GM12878 (cell line): Measurements from ENCODE around the gene BARHL1. TPM values are rescaled to one million over a fixed set of nuclear protein-coding genes. Genes with fewer than 3 reads are reported as not detected.
A peak's percentile ranks its signal among the peaks of the same experiment; 100 is the strongest.

Experiments used
- ATAC-seq: fragments of 200-7000 bp; cut with Tn5 transposase; 3 replicates; pipeline ENCODE4 v1.9.1; 2020; ENCODE audit warnings: mild to moderate bottlenecking, moderate library complexity
- Bru-seq: library from RNA; stranded (reverse); fragments of 400-500 nt; gene quantifications from one replicate; lab custom pipeline; 2021; lab: Mats Ljungman, UMichigan
- BruChase-seq, 2 experiments: library from RNA; stranded (reverse); fragments of 400-500 nt; gene quantifications; one replicate each; lab custom pipeline; 2021; lab: Mats Ljungman, UMichigan
- BruUV-seq: library from RNA; stranded (reverse); fragments of 400-500 nt; replicated peaks from 2 replicates; lab custom pipeline; 2021; lab: Mats Ljungman, UMichigan
- CTCF ChIA-PET: fragments of 300-600 bp; sonication (Branson Sonifier 250); formaldehyde crosslinking; extraction: SDS; loops from one replicate; lab custom pipeline; 2021; ENCODE audit warnings: inconsistent platforms; lab: Yijun Ruan, JAX
- POLR2A ChIA-PET: fragments of 350-600 bp; formaldehyde crosslinking; extraction: SDS; loops from one replicate; lab custom pipeline; 2021; ENCODE audit warnings: inconsistent platforms; lab: Charles Lee
- RAD21 ChIA-PET: fragments of 300-600 bp; sonication (Branson Sonifier 250); formaldehyde crosslinking; loops from one replicate; lab custom pipeline; 2023; ENCODE audit warnings: antibody characterized with exemption; ENCODE audit not compliant: unreplicated experiment; lab: Charles Lee
- SMC1A ChIA-PET: fragments of 300-600 bp; sonication (Branson Sonifier 250); formaldehyde crosslinking; loops from one replicate; lab custom pipeline; 2023; ENCODE audit not compliant: unreplicated experiment, uncharacterized antibody; lab: Charles Lee
- DNase-seq: peaks from one replicate; pipeline ENCODE4 v3.0.0-alpha.2; 2011; ENCODE audit warnings: low read depth, low spot score
- FAIRE-seq: peaks from 3 replicates; lab custom pipeline; 2011; peaks lifted over from hg19 to GRCh38; lab: Jason Lieb, UNC
- H2AFZ ChIP-seq: 2 replicates; pipeline ENCODE4 v1.6.0; 2011; ENCODE audit warnings: low read depth, low read length, control low read depth; ENCODE audit not compliant: control insufficient read depth
- H3K27ac ChIP-seq: 2 replicates; pipeline ENCODE4 v1.5.1; 2011; ENCODE audit warnings: control low read depth; ENCODE audit not compliant: control insufficient read depth, insufficient read depth
- H3K27me3 ChIP-seq, 2 experiments: replicated peaks in 1 of 2; 2 replicates each; pipeline versions ENCODE4 v1.6.0 to v1.6.1; 2011; ENCODE audit warnings: low read length in 1 of 2; ENCODE audit not compliant: control insufficient read depth in 2 of 2, insufficient read depth in 2 of 2
- H3K36me3 ChIP-seq, 2 experiments: 2 replicates each; pipeline ENCODE4 v1.5.1; 2011; ENCODE audit warnings: low read length in 1 of 2; ENCODE audit not compliant: control insufficient read depth in 2 of 2, insufficient read depth in 2 of 2
- H3K4me1 ChIP-seq: 2 replicates; pipeline ENCODE4 v1.6.1; 2011; ENCODE audit warnings: mild to moderate bottlenecking, low read length, moderate library complexity, mixed read lengths; ENCODE audit not compliant: control insufficient read depth, insufficient read depth
- H3K4me2 ChIP-seq: 2 replicates; pipeline ENCODE4 v1.6.0; 2011; ENCODE audit warnings: control low read depth; ENCODE audit not compliant: control insufficient read depth, insufficient read depth
- H3K4me3 ChIP-seq: fragments of 200-600 bp; sonication (generic); 2 replicates; pipeline ENCODE4 v1.5.1; 2016
- H3K79me2 ChIP-seq: 2 replicates; pipeline ENCODE4 v1.6.0; 2011; ENCODE audit warnings: low read length; ENCODE audit not compliant: control insufficient read depth, insufficient read depth
- H3K9ac ChIP-seq: 2 replicates; pipeline ENCODE4 v1.8.0; 2011; ENCODE audit warnings: low read length, control low read depth, mixed read lengths; ENCODE audit not compliant: control insufficient read depth, insufficient read depth
- H3K9me3 ChIP-seq: replicated peaks from 3 replicates; pipeline ENCODE4 v1.5.1; 2011; ENCODE audit warnings: mild to moderate bottlenecking, low read length; ENCODE audit not compliant: control insufficient read depth, insufficient read depth
- H4K20me1 ChIP-seq: 2 replicates; pipeline ENCODE4 v1.6.0; 2011; ENCODE audit not compliant: control insufficient read depth, insufficient read depth
- CHD4 ChIP-seq: fragments of 200-600 bp; sonication (generic); IDR thresholded peaks from 2 replicates; pipeline ENCODE4 v1.6.1; 2016; ENCODE audit warnings: mild to moderate bottlenecking
- CUX1 ChIP-seq: IDR thresholded peaks from 2 replicates; pipeline ENCODE4 v1.6.1; 2012; ENCODE audit warnings: improper control_type of control experiment, low read depth, low read length; ENCODE audit not compliant: insufficient replicate concordance
- FOXK2 ChIP-seq: fragments of 450-650 bp; IDR thresholded peaks from 2 replicates; pipeline ENCODE4 v1.6.1; 2017; ENCODE audit warnings: mild to moderate bottlenecking, moderate library complexity
- NFIC ChIP-seq: IDR thresholded peaks from 2 replicates; pipeline ENCODE4 v1.6.1; 2012; ENCODE audit warnings: low read depth, mild to moderate bottlenecking, inconsistent platforms, low read length, moderate library complexity
- PRDM15 ChIP-seq: fragments of 450-650 bp; formaldehyde crosslinking; IDR thresholded peaks from 2 replicates; pipeline ENCODE4 v1.4.0; 2020; ENCODE audit warnings: mild to moderate bottlenecking, moderate library complexity
- REST ChIP-seq: IDR thresholded peaks from 2 replicates; pipeline ENCODE4 v1.6.1; 2012; ENCODE audit warnings: mild to moderate bottlenecking, low read depth, low read length
- TCF12 ChIP-seq: IDR thresholded peaks from 2 replicates; pipeline ENCODE4 v1.6.1; 2011; ENCODE audit warnings: low read depth, mild to moderate bottlenecking, low read length
- WGBS: methylation state at CpG from one replicate; pipeline ENCODE4 v1.1.6; 2016; ENCODE audit warnings: low lambda C conversion rate; ENCODE audit not compliant: insufficient replicate concordance, insufficient coverage; ENCODE audit errors: missing lambda C conversion rate; 5-methylcytosine and 5-hydroxymethylcytosine counted together
- in situ Hi-C: fragments of 300-500 bp; cut with MboI; formaldehyde crosslinking; loops from 9 replicates; pipeline ENCODE4 v1.14.3; 2018; ENCODE audit warnings: mixed read lengths
- intact Hi-C: fragments of 100-400 bp; cut with micrococcal nuclease; formaldehyde crosslinking; loops from one replicate; pipeline ENCODE4 v1.14.2; 2022; ENCODE audit not compliant: unreplicated experiment
- long read RNA-seq, 2 experiments: library from polyadenylated mRNA; unstranded; transcript quantifications; one replicate each; pipeline ENCODE4 v2.0.0, GENCODE V29; 2019 to 2020
- polyA minus RNA-seq, 3 experiments: library from RNA; depleted of rRNA, polyadenylated mRNA; stranded (reverse); fragments of >200 nt; gene quantifications; 2 replicates each; pipeline ENCODE4 v1.2.3, GENCODE V29; 2011
- polyA plus RNA-seq, 11 experiments: library from polyadenylated mRNA; depleted of rRNA in 4 of 11; unstranded in 6 of 11; stranded (reverse) in 5 of 11; fragments of >200 nt; fragmentation: Nextera tagmentation in 4 of 11; fragmentation: Illumina TruSeq in 1 of 11; extraction: Ambion mirVana in 4 of 11; extraction: Trizol in 1 of 11; gene quantifications; 1 replicate in 1 of 11; 2 replicates in 10 of 11; pipeline versions ENCODE4 v1.2.1 to v1.2.3, GENCODE V29; 2011 to 2016; ENCODE audit warnings: inconsistent platforms in 2 of 11, missing spikeins in 2 of 11, low read depth in 1 of 11
- total RNA-seq, 4 experiments: library from RNA; depleted of rRNA in 3 of 4; stranded (reverse); fragments of >200 nt in 3 of 4; fragmentation: Illumina TruSeq in 1 of 4; extraction: Trizol in 1 of 4; gene quantifications; 2 replicates each; pipeline versions ENCODE4 v1.2.1 to v1.2.3, GENCODE V29; 2013 to 2021

The BARHL1 gene
- total RNA-seq (2013; cell fraction: nucleolus; rRNA removed), result not detected in 2 replicates
- total RNA-seq (2014; rRNA removed) (not detected in 2 replicates), total RNA-seq (2014; rRNA removed; fragmentation: Illumina TruSeq; extraction: Trizol) (not detected in 2 replicates), total RNA-seq (2021) (not detected in 2 replicates), polyA plus RNA-seq (2011; rRNA removed) (not detected in 2 replicates), polyA plus RNA-seq (2014; fragmentation: Illumina TruSeq; extraction: Trizol) (not detected in 2 replicates), polyA plus RNA-seq (2014; fragmentation: Nextera tagmentation; extraction: Ambion mirVana) (not detected), polyA plus RNA-seq (2014; rRNA removed) (not detected in 2 replicates), polyA plus RNA-seq (2016; fragmentation: Nextera tagmentation; extraction: Ambion mirVana) (not detected), polyA minus RNA-seq (2011; rRNA and poly(A)+ RNA removed) (not detected in 2 replicates), Bru-seq, nascent RNA (not detected), BruChase-seq, experiment 1, labeled RNA remaining after a 6-hour chase (not detected), BruChase-seq, experiment 2, labeled RNA remaining after a 2-hour chase (not detected)
- polyA plus RNA-seq (2011; ENCODE audit: low read depth), result not detected
- not detected in 2 replicates for polyA plus RNA-seq (2011; cell fraction: cytosol; rRNA removed)
- not detected in 2 replicates for polyA plus RNA-seq (2011; cell fraction: nucleus; rRNA removed)
- 0.08 TPM in 1 of 2 replicates, not detected in the other for polyA plus RNA-seq (2012)
- polyA minus RNA-seq (2011; cell fraction: cytosol; rRNA and poly(A)+ RNA removed), result not detected in 2 replicates
- not detected in 2 replicates for polyA minus RNA-seq (2011; cell fraction: nucleus; rRNA and poly(A)+ RNA removed)
- long read RNA-seq, experiment 1, result 0 reads
- long read RNA-seq, experiment 2, result 0 reads

GRCh38 chr9:132582276-132582785, at the start of gene BARHL1:
BARHL1 (plus strand) TSS chr9:132582606; CDS start chr9:132582798, 192 bp downstream.
- ChIA-PET CTCF (no interaction called here), SMC1A (no interaction called here)
- no peak for ATAC-seq
- TF ChIP-seq CHD4 (no peak), TCF12 (peak; percentile 85), CUX1 (no peak), PRDM15 (CRISPR knock-in tag) (no peak), FOXK2 (no peak), NFIC (no peak), REST (no peak)

More at GRCh38 chr9:132582276-132582785, at the start of gene BARHL1:
- Histone ChIP-seq H2AFZ (no peak within 1 kb of the TSS), H3K36me3 (no peaks in the 10 kb centered on the region), H3K4me3 (no peak within 1 kb of the TSS), H4K20me1 (peaks cover 5% of the 10 kb centered on the region), H3K27ac (no peak within 1 kb of the TSS), H3K79me2 (no peaks in the 10 kb centered on the region), H3K9me3 (no peaks in the 10 kb centered on the region), H3K9ac (no peak within 1 kb of the TSS), H3K4me2 (0 out of 2 replicates have a peak within 1 kb of the TSS, but pooled peaks have one; percentile 17), H3K4me1 (no peaks in the 10 kb centered on the region), H3K27me3 (peaks cover 23 to 41% of the 10 kb centered on the region in 2 experiments)
- in situ Hi-C loops (no loop called here), intact Hi-C loops (no loop called here)
- 31% methylated on average over 31 of the region's 36 CpGs for WGBS
- ChIA-PET POLR2A (no interaction called here), RAD21 (no interaction called here)
- DNase-seq (no peak), FAIRE-seq (no peak)
- no TSS peak for BruUV-seq
